SIG-M5 treated with dmso at 0.1 percent for 504 hours (cell line): ENCODE results near the gene ACBD7.

Experiments used
- DNase-seq: peaks from one replicate; lab custom pipeline; 2025; ENCODE audit not compliant: unreplicated experiment; lab: John Stamatoyannopoulos, UW

Gene ACBD7

DNA sequence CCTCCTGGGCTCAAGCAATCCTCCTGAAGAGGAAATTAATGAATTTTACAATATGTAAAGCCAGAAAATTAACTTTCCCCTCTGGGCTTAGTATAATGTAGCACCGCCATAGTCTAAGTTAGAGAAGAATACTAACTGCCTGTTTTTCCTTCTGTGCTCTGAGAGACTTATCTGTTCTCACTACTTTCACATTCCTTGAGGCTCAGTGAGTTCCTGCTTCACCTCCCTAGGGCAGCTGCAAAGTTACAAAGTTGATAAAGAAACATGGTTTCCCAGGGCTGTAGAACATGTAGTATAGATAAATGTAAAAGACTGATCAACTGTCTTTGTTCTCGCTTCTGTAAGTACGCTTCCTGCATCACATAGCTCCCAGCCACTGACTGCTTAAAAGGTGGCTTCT, 60.8 kb downstream of the ACBD7 start:
- no peak for DNase-seq
